Ovary (tissue), 3 donors: ENCODE measurements around the gene INSIG1.

Source experiments
- CTCF ChIP-seq, 3 donors: fragments of 450-650 bp in 2 of 3; fragments of 200-600 bp in 1 of 3; IDR thresholded peaks; one replicate each; pipeline versions ENCODE4 v1.5.1 to v1.8.0; 2016 to 2022; ENCODE audit warnings: antibody characterized with exemption in 3 of 3, mild to moderate bottlenecking in 1 of 3
- EP300 ChIP-seq: sonication (generic); formaldehyde crosslinking; IDR thresholded peaks from one replicate; pipeline ENCODE4 v1.6.1; 2017; ENCODE audit warnings: antibody characterized with exemption
- POLR2A ChIP-seq: fragments of 450-650 bp; IDR thresholded peaks from one replicate; pipeline ENCODE4 v1.6.1; 2017; ENCODE audit warnings: antibody characterized with exemption, mild to moderate bottlenecking, moderate library complexity
- donor health status: DM: no; HTN: no; CAD: no.

- TF ChIP-seq CTCF (IDR thresholded peaks at IDR 0.05) = no peak
- TF ChIP-seq EP300 = no peak
- TF ChIP-seq POLR2A = no peak
These were observed 49.3 kb upstream of the INSIG1 start for GRCh38 chr7:155248366-155248756.
